WTC11 (cell line): ENCODE measurements around the gene GPR22.

Experiments
- E2F5 ChIP-seq: sonication (generic); formaldehyde crosslinking; IDR thresholded peaks from 2 replicates; pipeline ENCODE4 v1.8.1; 2022; ENCODE audit warnings: mild to moderate bottlenecking, moderate library complexity, missing genetic modification reagents
- MLX ChIP-seq: sonication (generic); formaldehyde crosslinking; IDR thresholded peaks from 2 replicates; pipeline ENCODE4 v1.8.1; 2023; ENCODE audit warnings: mild to moderate bottlenecking, missing genetic modification reagents, moderate library complexity

GRCh38 chr7:107450970-107451369 is 18.9 kb upstream of the GPR22 start:
- no peak for TF ChIP-seq E2F5 (CRISPR knock-in tag)
- no peak for TF ChIP-seq MLX (CRISPR knock-in tag)
